Articular chondrocyte of knee joint (primary cell): ENCODE results near the gene SF3B6. TPM values are rescaled to one million over a fixed set of nuclear protein-coding genes. Genes with fewer than 3 reads are reported as not detected.

Source experiments
- small RNA-seq: library from RNA; depleted of rRNA; stranded (forward); fragments of <200 nt; gene quantifications from one replicate; pipeline ENCODE3, GENCODE V24; 2012
- total RNA-seq: library from RNA; depleted of rRNA; stranded (reverse); fragments of >200 nt; gene quantifications from 2 replicates; pipeline ENCODE4 v1.2.3, GENCODE V29; 2012

The SF3B6 gene, protein sequence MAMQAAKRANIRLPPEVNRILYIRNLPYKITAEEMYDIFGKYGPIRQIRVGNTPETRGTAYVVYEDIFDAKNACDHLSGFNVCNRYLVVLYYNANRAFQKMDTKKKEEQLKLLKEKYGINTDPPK
- 121 and 138 TPM in 2 replicates for total RNA-seq

DNA sequence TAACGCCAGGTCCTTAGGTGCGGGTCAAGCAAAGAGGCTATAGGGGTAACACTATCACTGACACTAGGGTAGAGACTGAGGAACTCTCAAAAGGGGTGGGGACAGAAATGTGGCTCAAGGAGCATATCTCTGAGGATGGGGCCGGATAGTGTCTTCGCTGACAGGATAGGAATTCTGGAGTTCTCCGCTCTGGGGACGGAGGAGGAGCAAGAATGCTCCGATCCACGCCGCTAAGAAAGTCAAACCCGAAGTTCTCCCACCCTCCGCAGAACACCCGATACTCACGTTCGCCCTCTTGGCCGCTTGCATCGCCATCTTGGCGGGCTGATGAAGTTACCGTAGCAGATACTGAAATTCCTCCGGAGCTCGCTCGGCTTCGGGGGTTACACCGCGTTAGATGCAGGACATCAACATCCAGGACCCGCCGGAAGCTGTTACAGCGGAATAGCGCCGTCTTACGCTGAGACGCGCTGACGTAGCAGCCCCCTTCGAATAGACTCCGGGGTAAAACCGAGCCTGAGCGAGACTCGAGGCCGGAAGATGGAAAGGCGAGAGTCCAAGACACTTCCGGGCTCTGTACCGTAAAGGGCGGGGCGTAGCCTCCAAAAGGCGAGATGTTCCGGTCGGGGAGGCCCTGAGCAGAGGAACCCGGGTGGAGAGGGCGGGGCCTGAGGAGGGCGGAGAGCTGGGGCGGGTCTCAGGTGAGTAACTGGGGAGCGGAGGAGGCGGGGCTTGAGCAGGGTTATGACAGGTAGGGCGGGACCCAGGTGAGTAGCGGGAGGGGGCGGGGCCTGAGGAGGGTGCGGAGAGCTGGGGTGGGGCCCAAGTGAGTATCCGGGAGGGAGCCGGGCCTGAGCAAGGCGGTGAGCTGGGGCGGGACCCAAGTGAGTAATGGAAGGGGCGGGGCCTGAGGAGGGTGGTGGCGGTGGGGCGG is at the start of gene SF3B6:
SF3B6 (minus strand) TSS at position 412 of the 934 bp plus-strand sequence; CDS start at position 315, 97 bp downstream.

DNA sequence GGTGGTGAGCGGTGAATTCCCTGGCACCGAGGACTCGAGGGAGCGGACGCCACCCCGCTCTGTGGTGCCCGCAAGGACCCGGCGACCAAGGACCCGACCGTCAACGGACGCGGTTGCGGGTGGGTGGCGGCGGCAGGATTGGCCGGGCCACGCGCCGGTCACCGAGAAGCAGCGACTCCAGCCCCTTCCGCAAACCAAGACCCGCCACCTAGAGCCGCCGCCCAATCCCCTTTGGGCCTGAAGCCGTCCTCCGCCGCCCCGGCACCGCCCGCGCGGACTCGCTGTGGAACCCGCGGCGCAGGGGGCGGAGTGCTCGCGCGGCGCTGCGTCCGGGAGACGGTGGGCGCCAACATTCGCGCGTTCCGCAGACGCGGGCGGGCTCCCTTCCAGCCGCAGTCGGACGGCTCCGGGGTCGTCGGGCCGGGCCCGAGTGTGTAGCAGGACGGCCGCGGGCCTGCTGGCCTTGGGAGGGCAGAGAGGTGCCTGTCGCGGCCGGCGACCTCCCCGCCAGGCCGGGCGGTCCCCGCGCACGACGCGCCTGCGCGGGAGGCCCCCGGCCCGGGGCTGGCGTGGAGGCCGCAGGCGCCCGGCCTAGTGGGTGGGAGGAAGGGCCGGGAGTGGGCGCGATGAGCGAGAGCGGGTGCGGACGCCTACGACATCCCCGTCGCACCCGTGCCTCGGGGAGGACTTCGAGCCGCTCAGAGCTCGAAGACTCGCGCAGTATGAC is 47.2 kb upstream of the SF3B6 start, which contains the start of the genes FAM228B and PFN4:
FAM228B (plus strand) TSS at position 275 of the 727 bp plus-strand sequence. CDS start 893 bp downstream, outside the sequence.
PFN4 (minus strand) TSS at position 140 of the 727 bp plus-strand sequence. CDS start 799 bp downstream, outside the sequence.

DNA sequence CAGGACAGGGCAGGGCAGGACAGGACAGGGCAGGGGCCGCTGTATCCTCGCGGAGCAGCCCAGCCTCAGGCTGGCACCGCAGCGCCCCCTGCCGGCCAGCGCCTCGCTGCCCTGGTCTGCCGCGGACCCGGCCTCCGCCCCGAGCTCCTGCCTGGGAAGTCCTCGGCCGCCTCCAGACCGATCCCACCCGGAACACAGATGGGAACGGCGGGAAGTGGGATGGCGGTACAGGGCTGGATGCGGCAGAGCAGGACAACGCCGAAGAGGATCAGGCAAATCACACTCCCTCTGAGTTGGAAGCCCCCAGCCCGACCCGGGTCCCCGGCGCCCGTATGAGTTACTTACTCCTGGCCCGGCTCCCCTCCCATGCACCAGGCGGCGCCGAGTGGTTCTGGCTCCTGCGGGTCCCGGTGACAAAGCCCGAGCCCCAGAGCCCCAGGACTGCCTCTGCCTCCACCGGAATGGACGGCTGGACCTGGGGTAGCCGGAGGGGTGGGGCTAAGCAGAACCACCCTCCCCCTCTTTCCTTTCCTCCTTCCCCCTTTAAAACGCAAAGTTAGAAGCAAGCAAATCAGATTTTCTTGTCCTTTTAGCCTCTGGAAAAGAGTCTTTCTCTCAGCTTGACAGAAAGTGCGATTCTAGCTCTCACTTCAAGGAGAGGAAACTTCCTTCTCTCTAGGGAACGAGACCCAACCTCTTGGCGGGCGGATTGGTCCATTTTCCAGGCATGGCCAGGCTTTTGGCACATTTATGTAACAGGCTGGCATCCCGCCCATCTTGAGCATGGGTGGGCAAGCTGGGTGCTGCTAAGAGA is 8.5 kb upstream of the SF3B6 start, which contains the start of gene TP53I3:
TP53I3 (minus strand) TSS at position 449 of the 814 bp plus-strand sequence. CDS start 508 bp downstream, outside the sequence.

DNA sequence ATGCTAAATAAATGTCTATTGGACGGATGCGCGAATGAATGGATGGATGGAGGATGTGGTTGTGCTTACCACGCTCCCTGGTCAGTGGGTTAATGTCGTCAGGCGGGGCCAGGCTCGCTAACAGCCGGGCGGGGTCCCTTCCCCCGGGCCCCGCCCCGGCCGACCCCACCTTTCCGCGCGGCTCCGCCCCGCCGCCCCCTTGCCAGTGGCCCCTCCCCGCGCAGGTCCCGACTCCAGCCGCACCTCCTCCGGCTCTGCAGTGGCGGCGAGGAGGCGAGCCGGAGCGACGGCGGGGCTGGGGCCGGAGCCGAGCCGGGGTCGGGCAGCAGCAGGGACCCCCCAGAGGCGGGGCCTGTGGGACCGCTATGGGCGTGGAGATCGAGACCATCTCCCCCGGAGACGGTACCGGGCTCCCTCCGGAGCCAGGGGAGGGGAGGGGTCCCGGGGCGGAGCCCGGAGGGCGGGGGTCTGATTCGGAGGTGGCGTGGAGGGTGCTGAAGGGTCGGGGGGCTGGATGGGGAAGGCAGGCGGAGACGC is 26.6 kb downstream of the SF3B6 start, which contains the start of gene FKBP1B:
FKBP1B (plus strand) TSS at position 257 of the 537 bp plus-strand sequence; CDS start at position 366, 109 bp downstream.

DNA sequence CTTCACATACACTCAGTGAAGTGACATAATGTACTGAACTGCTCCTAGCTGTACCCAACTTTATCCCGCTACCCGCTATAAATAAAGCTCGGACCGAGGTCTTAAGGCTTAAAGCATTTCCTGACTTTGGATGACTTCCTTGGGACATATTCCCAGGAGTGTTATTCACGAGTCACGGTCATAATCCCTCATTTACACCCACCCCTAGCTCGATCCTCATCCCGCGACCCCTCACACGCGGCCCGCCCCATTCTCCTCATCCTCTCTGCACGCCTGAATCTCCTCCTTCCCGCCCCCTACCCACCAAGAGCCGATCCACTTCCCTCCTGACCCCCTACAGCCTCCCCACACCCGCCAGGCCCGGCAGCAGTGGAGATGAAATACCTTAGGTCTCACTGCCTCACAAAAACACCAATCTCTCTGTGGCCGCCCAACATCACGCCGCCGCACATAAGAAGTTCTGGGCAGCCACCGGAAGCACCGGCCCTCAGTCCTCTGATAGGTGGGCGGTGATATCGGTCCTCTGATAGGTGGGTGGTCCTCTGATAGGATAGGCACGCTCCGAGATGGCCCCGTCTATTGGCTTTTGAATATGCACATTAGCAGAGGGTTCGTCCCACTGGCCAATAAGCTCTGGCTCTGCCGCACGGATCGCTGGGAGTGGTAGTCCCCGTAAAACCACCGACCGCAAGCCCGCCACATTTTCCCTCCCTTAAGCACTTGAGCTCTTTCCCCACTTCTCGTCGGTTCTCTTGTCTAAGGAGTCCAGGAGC is 29.0 kb downstream of the SF3B6 start, which contains the start of gene WDCP:
WDCP (minus strand) TSS at position 462 of the 773 bp plus-strand sequence. CDS start 7,897 bp downstream, outside the sequence.

Small RNA genes within 50 kb of the gene (small RNA-seq; reads per million reads assigned to genes)
- gene RNU6-370P = not detected

Other genes with a start within 250 kb of the SF3B6 start
- gene ATAD2B, start 149.2 kb downstream of the SF3B6 start, total RNA-seq = 22.2 and 22.9 TPM in 2 replicates
- 17.1 and 19.5 TPM in 2 replicates for gene UBXN2A, start 135.9 kb downstream of the SF3B6 start, total RNA-seq
- 0.13 TPM in 1 of 2 replicates, not detected in the other for gene MFSD2B, start 66.2 kb downstream of the SF3B6 start, total RNA-seq
- 10.1 and 14.8 TPM in 2 replicates for gene WDCP, start 28.9 kb downstream of the SF3B6 start, total RNA-seq
- 3.5 and 4.1 TPM in 2 replicates for gene FKBP1B, start 26.6 kb downstream of the SF3B6 start, total RNA-seq
- 20.9 and 23.8 TPM in 2 replicates for gene TP53I3, start 8.5 kb upstream of the SF3B6 start, total RNA-seq
- gene PFN4, start 47.0 kb upstream of the SF3B6 start, total RNA-seq = 0.52 and 0.65 TPM in 2 replicates
- 17.9 and 21.4 TPM in 2 replicates for gene FAM228B, start 47.1 kb upstream of the SF3B6 start, total RNA-seq
- gene FAM228A, start 98.7 kb upstream of the SF3B6 start, total RNA-seq = 0.43 and 0.65 TPM in 2 replicates